Subcutaneous adipose tissue (tissue), 4 donors: Measurements from ENCODE around the gene JOSD1. TPM values are rescaled to one million over a fixed set of nuclear protein-coding genes. Genes with fewer than 3 reads are reported as not detected.

Source experiments
- total RNA-seq, 4 donors: library from RNA; depleted of rRNA; stranded (reverse); fragments of >200 nt; gene quantifications; one replicate each; pipeline ENCODE4 v1.1.0, GENCODE V29; 2016
- TF ChIP-seq, protein P1 (sequence below): fragments of 450-650 bp; IDR thresholded peaks from one replicate; pipeline ENCODE4 v1.5.1; 2016; ENCODE audit warnings: low read depth, mild to moderate bottlenecking, control low read depth, antibody characterized with exemption, moderate library complexity

JOSD1 gene
- total RNA-seq, 4 donors from 2014 or later: 35.9 to 59.2 (median 50.0) TPM

DNA sequence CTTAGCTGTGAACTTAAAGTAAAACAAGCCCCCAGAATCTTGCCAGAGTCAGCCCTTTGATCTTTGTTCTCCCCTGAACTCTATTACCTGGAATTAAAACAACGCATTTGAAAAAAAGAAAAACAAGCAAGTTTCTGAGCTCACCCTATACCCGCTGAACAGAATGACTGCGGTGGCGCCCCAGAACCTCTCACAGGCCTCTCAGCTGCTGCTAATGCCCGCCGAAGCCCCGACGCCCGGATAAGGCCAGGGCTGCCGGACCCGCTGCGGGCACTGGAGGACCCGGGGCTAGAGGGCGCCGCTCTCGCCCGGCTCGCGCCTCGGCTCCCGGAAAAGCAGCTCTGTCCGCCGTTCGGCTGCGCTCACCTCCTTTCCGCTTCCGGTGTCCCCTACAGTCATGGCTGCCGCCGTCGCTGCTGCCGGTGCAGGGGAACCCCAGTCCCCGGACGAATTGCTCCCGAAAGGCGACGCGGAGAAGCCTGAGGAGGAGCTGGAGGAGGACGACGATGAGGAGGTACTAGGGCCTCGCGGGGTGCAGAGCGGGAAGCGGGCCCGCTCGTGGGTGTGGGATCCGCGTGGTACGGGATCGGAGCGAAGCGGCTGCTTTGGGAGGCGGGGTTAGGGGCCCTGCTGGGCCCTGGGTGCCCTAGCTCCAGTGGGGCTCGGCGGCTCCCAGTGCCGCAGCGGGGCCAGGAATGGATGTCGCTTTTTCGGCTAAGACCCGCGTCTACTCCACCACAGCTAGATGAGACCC lies 19.0 kb downstream of the JOSD1 start, which contains the start of gene TOMM22:
Gene TOMM22 (plus strand): TSS at position 376 of the 754 bp plus-strand sequence. CDS start 22 bp downstream, at position 398.
- TF ChIP-seq, protein P1, sequence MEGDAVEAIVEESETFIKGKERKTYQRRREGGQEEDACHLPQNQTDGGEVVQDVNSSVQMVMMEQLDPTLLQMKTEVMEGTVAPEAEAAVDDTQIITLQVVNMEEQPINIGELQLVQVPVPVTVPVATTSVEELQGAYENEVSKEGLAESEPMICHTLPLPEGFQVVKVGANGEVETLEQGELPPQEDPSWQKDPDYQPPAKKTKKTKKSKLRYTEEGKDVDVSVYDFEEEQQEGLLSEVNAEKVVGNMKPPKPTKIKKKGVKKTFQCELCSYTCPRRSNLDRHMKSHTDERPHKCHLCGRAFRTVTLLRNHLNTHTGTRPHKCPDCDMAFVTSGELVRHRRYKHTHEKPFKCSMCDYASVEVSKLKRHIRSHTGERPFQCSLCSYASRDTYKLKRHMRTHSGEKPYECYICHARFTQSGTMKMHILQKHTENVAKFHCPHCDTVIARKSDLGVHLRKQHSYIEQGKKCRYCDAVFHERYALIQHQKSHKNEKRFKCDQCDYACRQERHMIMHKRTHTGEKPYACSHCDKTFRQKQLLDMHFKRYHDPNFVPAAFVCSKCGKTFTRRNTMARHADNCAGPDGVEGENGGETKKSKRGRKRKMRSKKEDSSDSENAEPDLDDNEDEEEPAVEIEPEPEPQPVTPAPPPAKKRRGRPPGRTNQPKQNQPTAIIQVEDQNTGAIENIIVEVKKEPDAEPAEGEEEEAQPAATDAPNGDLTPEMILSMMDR: no peak

DNA sequence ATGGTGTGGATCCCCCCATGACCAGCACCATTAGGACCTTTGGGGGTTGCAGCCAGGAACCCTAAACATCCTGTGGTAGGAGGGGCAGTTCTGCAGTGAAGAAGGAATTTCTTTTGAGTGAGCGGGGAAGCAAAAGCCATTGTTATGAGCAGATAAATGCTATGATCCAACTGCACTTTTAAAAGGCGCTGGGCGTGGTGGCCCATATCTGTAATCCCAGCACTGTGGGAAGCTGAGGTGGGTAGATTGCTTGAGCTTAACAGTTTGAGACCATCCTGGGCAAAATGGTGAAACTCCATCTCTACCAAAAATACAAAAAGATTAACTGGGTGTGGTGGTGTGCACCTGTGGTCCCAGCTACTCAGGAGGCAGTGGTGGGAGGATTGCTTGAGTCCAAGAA lies 24.9 kb downstream of the JOSD1 start:
- TF ChIP-seq, protein P1: no peak

DNA sequence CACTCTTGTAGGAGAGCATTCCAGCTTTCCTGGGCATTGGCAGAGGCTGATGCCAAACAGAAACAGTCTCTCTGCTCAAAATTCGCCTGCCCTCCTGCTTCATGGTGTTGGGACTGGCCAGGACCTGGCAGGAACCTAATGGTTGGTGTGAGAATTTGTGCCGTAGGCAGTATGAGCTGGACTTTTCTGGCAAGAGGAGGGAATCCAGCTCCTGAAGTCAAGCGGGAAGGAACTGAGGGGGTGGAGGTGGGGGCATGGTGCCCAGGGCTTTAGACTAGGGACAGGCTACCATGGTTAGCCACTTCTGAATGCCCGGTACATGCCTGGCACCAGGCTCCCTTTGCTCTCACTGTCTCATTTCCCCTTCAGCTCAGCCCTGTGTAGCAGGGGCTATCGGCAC lies 25.9 kb downstream of the JOSD1 start:
- TF ChIP-seq, protein P1: no peak

DNA sequence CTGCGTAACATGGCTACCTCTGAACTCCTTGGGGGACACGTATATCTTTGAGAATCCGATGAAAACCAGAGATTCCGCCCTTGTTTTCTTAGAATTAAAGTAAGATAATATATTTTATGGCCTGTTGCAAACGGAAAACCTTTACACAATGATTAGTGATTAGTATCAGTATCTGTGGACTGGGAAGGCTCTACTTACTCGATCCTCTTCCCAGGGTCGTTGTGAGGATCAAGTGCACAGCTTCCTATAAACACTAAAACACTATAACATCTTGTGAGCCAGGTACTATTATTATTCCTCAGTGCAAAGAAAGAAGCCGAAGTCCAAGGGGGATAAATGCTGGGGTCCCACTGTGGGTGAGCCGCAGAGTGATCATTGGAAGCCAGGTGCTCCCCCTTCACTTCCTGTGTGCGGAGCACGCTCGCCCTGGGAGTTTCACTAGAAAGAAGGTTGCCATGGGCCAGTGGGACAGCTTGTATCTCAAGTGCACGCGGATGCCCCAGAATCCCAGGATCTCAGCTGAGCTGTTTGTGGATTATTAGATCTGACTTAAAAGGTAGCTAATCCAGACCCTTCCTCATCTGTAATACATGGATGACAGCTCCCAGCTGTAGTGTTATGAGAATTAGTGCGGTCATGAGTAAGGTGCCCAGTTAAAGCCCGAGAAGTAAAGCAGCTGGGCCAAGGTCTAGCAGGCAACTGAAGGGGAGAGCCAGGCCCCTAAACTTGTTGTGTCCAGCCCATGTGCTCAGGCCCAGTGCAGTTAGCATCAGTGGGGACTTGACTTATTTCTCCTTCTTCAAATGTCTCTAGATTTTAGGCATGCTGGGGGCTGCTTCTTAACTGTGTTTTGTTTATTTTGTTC lies 43.5 kb downstream of the JOSD1 start:
- TF ChIP-seq, protein P1: no peak

DNA sequence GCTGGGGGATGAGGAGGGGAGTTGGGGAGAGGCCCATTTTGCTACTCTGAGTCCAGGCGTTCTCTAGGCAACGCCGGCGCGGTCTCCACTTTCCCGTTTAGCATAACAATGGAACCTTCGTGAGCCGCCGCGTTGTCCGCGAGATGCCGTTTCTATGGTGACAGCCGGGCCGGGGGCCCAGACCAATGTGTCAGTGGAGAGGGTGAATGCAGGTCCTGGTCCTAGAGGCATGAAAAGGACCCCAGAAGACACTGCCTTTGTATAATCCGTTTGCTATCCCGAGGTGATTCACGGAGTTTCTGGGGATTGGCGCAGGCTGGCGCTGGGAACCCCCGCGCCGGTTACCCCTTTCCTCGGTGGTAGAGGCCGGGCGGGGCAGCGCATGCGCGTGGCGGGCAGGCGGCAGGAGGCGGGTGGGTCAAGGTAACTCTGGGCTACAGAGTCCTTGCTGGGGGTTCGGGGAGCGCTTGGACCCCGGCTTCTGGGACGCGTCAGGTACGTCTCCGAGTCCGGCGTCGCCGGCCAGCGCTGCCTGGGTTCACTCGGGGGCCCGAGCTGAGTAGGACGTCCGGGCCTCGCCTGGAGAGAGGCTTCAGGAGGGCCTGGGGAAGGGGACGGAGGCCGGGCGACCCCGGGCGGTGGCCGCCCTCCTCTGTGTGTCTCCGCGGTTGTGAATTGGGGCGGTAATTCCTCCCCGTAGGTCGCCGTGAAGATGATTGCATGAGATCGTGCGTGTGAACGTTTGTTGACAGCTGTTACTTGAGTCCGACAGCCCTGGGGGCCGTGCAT lies 44.3 kb downstream of the JOSD1 start, which contains the start of the genes CBY1 and FAM227A:
Gene CBY1 (plus strand): TSS at position 383 of the 789 bp plus-strand sequence. CDS start 11,417 bp downstream, outside the sequence.
Gene FAM227A (minus strand): TSS at position 137 of the 789 bp plus-strand sequence. CDS start 6,224 bp downstream, outside the sequence.
- TF ChIP-seq, protein P1: no peak

DNA sequence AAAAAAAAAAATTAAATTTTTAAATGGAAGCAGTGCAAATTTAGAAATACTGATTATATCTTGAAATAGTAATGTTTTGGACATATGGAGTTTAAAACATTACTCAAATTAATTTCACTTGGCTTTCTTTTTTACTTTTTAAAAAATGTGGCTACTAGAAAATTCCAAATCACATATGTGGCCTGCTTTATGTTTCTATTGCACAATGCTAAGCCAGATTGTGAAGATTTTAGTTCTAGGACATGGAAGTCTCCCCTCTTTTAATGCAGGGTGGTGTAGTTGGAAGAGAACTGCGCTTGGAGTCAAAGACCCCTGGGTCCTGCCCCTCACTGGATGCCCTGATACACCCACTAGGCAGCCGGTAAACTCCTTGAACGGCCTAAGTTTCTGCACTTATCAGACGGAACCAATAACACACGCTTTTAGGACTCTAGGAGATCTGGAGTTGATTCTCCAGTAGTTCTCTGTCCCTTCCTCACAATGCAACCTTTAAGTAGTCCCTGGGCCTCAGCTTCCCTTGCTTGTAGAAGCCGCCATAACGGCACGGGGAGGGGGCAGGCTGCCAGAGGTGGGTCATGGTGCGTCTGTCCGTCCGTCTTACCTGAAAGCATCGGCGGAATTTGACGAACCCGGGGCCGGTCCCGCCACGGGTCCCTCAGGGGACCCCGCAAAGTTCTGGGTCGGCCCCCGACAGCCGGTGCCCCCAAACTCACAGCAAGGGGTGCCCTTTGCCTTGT lies 45.1 kb downstream of the JOSD1 start:
- TF ChIP-seq, protein P1: no peak
